ENCODE measurements around the gene ATIC. TPM values are rescaled to one million over a fixed set of nuclear protein-coding genes. Genes with fewer than 3 reads are reported as not detected.

Gene ATIC
- total RNA-seq, 1 experiment from 2014 or later = 173 TPM

- POLR2A ChIA-PET = no interaction called here
- intact Hi-C loops (cut with micrococcal nuclease) = no loop called here
Observed at GRCh38 chr2:215395687-215396460, 84.0 kb downstream of the ATIC start.

GRCh38 chr2:215396595-215397313 is 84.9 kb downstream of the ATIC start:
- DNase-seq (ENCODE audit: low read depth, low spot score) (no peak), ATAC-seq (no peak)

More at GRCh38 chr2:215395687-215396460, 84.0 kb downstream of the ATIC start:
- no peaks in the 10 kb centered on the region for H3K27me3 ChIP-seq (ENCODE audit: insufficient read depth, low read length)
- H3K4me3 ChIP-seq (replicated peaks in 1 of 2; ENCODE audit: low read depth in 1 of 2, low read length in 2 of 2) = no peak overlapping the region
- H3K36me3 ChIP-seq (ENCODE audit: control insufficient read depth in 1 of 2, insufficient read depth in 2 of 2, low read length in 2 of 2) = no peaks in the 10 kb centered on the region
- no peaks in the 10 kb centered on the region for H4K20me1 ChIP-seq (ENCODE audit: insufficient read depth)
- no peak overlapping the region for H3K4me2 ChIP-seq (ENCODE audit: low read length)
- DNase-seq (ENCODE audit: low read depth, low spot score) = no peak
- peaks cover 0 to 8% of the 10 kb centered on the region in 2 experiments; a peak in 2 of 4 replicates for H3K4me1 ChIP-seq (ENCODE audit: control insufficient read depth in 1 of 2, insufficient read depth in 2 of 2, low read length in 2 of 2)
- H3K79me2 ChIP-seq (ENCODE audit: insufficient read depth, low read length) = no peaks in the 10 kb centered on the region
- H3K27ac ChIP-seq (ENCODE audit: low read depth, low read length) = no peak overlapping the region
- ChIA-PET CTCF (interaction anchor here (0.6 kb wide), 1 partner anchor 126 kb away, joined by 3 read pairs; no protein-coding TSS in a partner anchor), RAD21 (ENCODE audit: low non-redundant PET in 1 of 2, low total read pairs in 2 of 2, uncharacterized antibody in 2 of 2, unreplicated experiment in 2 of 2) (no interaction called here)
- no peak overlapping the region for H2AFZ ChIP-seq (ENCODE audit: low read depth, low read length, poor library complexity, severe bottlenecking)
- no TSS peak for BruUV-seq (replicated peaks)
- H3K9me2 ChIP-seq (ENCODE audit: insufficient read depth) = no peaks in the 10 kb centered on the region
- H3K9me3 ChIP-seq (ENCODE audit: control insufficient read depth in 1 of 2, insufficient read depth in 1 of 2, low read depth in 1 of 2, low read length in 2 of 2) = no peaks in the 10 kb centered on the region
- H3K9ac ChIP-seq (ENCODE audit: low read length) = no peak overlapping the region
- no peak for ATAC-seq
- TF ChIP-seq POLR2A (IDR thresholded peaks at IDR 0.05; ENCODE audit: borderline replicate concordance, extremely low read depth, insufficient read depth, insufficient read length) = no peak
- TF ChIP-seq TCF7L2 (IDR thresholded peaks at IDR 0.05; ENCODE audit: borderline replicate concordance, extremely low read depth, insufficient read depth, insufficient read length) = no peak
- TF ChIP-seq ZNF274 (IDR thresholded peaks at IDR 0.05; ENCODE audit: low read depth, low read length) = no peak
- no peak for TF ChIP-seq SP1 (IDR thresholded peaks at IDR 0.05; ENCODE audit: low read depth)
- no peak for TF ChIP-seq ATF3 (IDR thresholded peaks at IDR 0.05)
- no peak for TF ChIP-seq FOSL1 (IDR thresholded peaks at IDR 0.05; ENCODE audit: low read depth)

More at GRCh38 chr2:215396595-215397313, 84.9 kb downstream of the ATIC start:
- Histone ChIP-seq H3K9ac (ENCODE audit: low read length) (no peak overlapping the region), H3K27me3 (ENCODE audit: insufficient read depth, low read length) (no peaks in the 10 kb centered on the region), H3K4me3 (replicated peaks in 1 of 2; ENCODE audit: low read depth in 1 of 2, low read length in 2 of 2) (no peak overlapping the region), H3K27ac (ENCODE audit: low read depth, low read length) (no peak overlapping the region), H4K20me1 (ENCODE audit: insufficient read depth) (no peaks in the 10 kb centered on the region), H3K4me1 (ENCODE audit: control insufficient read depth in 1 of 2, insufficient read depth in 2 of 2, low read length in 2 of 2) (no peaks in the 10 kb centered on the region; a peak in 2 of 4 replicates), H3K9me3 (ENCODE audit: control insufficient read depth in 1 of 2, insufficient read depth in 1 of 2, low read depth in 1 of 2, low read length in 2 of 2) (no peaks in the 10 kb centered on the region), H3K9me2 (ENCODE audit: insufficient read depth) (no peaks in the 10 kb centered on the region), H3K36me3 (ENCODE audit: control insufficient read depth in 1 of 2, insufficient read depth in 2 of 2, low read length in 2 of 2) (no peaks in the 10 kb centered on the region), H3K79me2 (ENCODE audit: insufficient read depth, low read length) (no peaks in the 10 kb centered on the region), H3K4me2 (ENCODE audit: low read length) (no peak overlapping the region), H2AFZ (ENCODE audit: low read depth, low read length, poor library complexity, severe bottlenecking) (no peak overlapping the region)
- no TSS peak for BruUV-seq (replicated peaks)
- CTCF ChIA-PET = no interaction called here
- TF ChIP-seq SIN3A (IDR thresholded peaks at IDR 0.05; ENCODE audit: low read depth) = no peak
- POLR2A ChIA-PET = no interaction called here
- intact Hi-C loops (cut with micrococcal nuclease) = no loop called here
- RAD21 ChIA-PET (ENCODE audit: low non-redundant PET in 1 of 2, low total read pairs in 2 of 2, uncharacterized antibody in 2 of 2, unreplicated experiment in 2 of 2) = no interaction called here

Measured in HCT116 (cell line).